ENCODE results near the gene ZFYVE9. TPM values are rescaled to one million over a fixed set of nuclear protein-coding genes. Genes with fewer than 3 reads are reported as not detected.

The ZFYVE9 gene
- total and polyA plus RNA-seq, 9 of the 15 experiments (the other 6 are each of a cell fraction or from before 2014, with no cell fraction given), result 0.52 to 14.4 (median 8.9) TPM

GRCh38 chr1:52296345-52296744, 154.5 kb downstream of the ZFYVE9 start (continued):
- no peak for TF ChIP-seq BCL6 (CRISPR knock-in tag; IDR thresholded peaks at IDR 0.05)
- peak; percentile 79 to 96 (median 80) for TF ChIP-seq CTCF (IDR thresholded peaks at IDR 0.05 in 2 of 3, conservative IDR thresholded peaks at IDR 0.05 in 1 of 3; ENCODE audit: insufficient read depth in 2 of 3, low read depth in 1 of 3, low read length in 3 of 3)
- TF ChIP-seq HDGF (IDR thresholded peaks at IDR 0.05), result peak; percentile 79; the same call in 1 of the 2 replicates

- no peak overlapping the region for H3K4me2 ChIP-seq (ENCODE audit: insufficient read depth, low read length)
- CTCF ChIA-PET (ENCODE audit: low intra/inter-chr PET ratio), result no interaction called here
- WGBS (ENCODE audit: insufficient coverage, low coverage, missing lambda C conversion rate), result 78% methylated on average over 13 of the region's 13 CpGs
Measured at GRCh38 chr1:52305417-52306226, 163.7 kb downstream of the ZFYVE9 start.

More at GRCh38 chr1:52305417-52306226, 163.7 kb downstream of the ZFYVE9 start:
- POLR2A ChIA-PET, result interaction anchor here (0.6 kb wide), 1 partner anchor 156 kb away, joined by 3 read pairs; no protein-coding TSS in a partner anchor
- Histone ChIP-seq H3K4me3 (no peak overlapping the region), H3K27me3 (ENCODE audit: control insufficient read depth in 2 of 2, insufficient read depth in 2 of 2, low read length in 2 of 2) (no peaks in the 10 kb centered on the region), H3K9ac (ENCODE audit: insufficient read depth in 1 of 2, low read depth in 2 of 2, low read length in 2 of 2) (no peak overlapping the region), H3K9me3 (replicated peaks; ENCODE audit: control insufficient read depth, insufficient read depth, low read depth, low read length) (no peaks in the 10 kb centered on the region), H3K9me1 (ENCODE audit: control insufficient read depth, insufficient read depth, low read length) (no peaks in the 10 kb centered on the region), H3K36me3 (ENCODE audit: control insufficient read depth, insufficient read depth, low read length) (no peaks in the 10 kb centered on the region), H3K79me2 (ENCODE audit: control insufficient read depth, insufficient read depth, low read length) (no peaks in the 10 kb centered on the region), H3K27ac (ENCODE audit: extremely low read depth, low read depth, low read length) (no peak overlapping the region), H4K20me1 (replicated peaks; ENCODE audit: control insufficient read depth, insufficient read depth, low read length) (no peaks in the 10 kb centered on the region), H2AFZ (ENCODE audit: low read depth, low read length) (no peak overlapping the region), H3K4me1 (replicated peaks in 1 of 2; ENCODE audit: control insufficient read depth in 2 of 2, insufficient read depth in 2 of 2, low read length in 2 of 2) (peaks cover 0 to 6% of the 10 kb centered on the region in 2 experiments; a peak in 1 of 5 replicates)
- in situ Hi-C loops (cut with MboI) (no loop called here), intact Hi-C loops (cut with micrococcal nuclease) (no loop called here)
- DNase-seq (ENCODE audit: extremely low read depth in 1 of 4, low spot score in 3 of 4), result no peak
- no peak for ATAC-seq
- TF ChIP-seq BHLHE40 (IDR thresholded peaks at IDR 0.05; ENCODE audit: low read length) (no peak), ZNF282 (CRISPR knock-in tag; IDR thresholded peaks at IDR 0.05) (no peak), RAD21 (CRISPR knock-in tag; conservative IDR thresholded peaks at IDR 0.05 in 1 of 2, IDR thresholded peaks at IDR 0.05 in 1 of 2) (no peak), PURB (CRISPR knock-in tag; IDR thresholded peaks at IDR 0.05; ENCODE audit: low read depth) (no peak), ZNF121 (CRISPR knock-in tag; conservative IDR thresholded peaks at IDR 0.05) (no peak), NELFE (IDR thresholded peaks at IDR 0.05; ENCODE audit: insufficient read depth, insufficient read length) (no peak)
- no TSS peak for BruUV-seq (replicated peaks)
- FAIRE-seq, result no peak

All from K562 (cell line).